Measurements from ENCODE around the gene ESYT1. TPM values are rescaled to one million over a fixed set of nuclear protein-coding genes. Genes with fewer than 3 reads are reported as not detected.

Gene ESYT1
- polyA plus RNA-seq, 1 donor from 2014 or later, result 19.6 TPM

DNA sequence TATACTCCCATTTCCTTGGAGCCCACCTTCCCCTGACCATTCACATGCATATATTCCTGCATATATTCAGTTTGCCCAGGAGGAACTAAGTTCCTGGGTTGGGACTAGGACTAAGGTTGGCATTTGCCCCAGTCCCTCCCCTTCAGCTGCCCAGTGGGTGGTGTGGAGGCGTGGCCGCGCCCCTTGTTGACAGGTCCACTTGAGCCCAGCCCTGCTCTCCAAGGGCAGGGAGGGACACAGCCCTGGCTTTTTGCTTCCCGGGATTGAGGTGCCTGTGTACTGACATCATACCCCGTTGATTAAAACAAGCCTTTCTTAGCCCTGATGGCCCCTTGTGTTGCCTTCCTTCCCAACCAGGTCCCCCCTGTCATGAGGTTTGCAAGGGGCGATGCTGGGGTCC is 40.8 kb upstream of the ESYT1 start:
- H3K9ac ChIP-seq (ENCODE audit: low read length), result no peak overlapping the region
- H3K9me3 ChIP-seq (ENCODE audit: low read length), result no peaks in the 10 kb centered on the region
- H2AFZ ChIP-seq (ENCODE audit: low read depth, low read length), result no peak overlapping the region
- no peak overlapping the region for H3K4me2 ChIP-seq (ENCODE audit: low read length)
- no peak overlapping the region for H3K4me3 ChIP-seq (ENCODE audit: low read length)
- no peaks in the 10 kb centered on the region for H3K9me2 ChIP-seq (ENCODE audit: insufficient read depth, low read length)
- H3K27ac ChIP-seq (ENCODE audit: low read length), result no peak overlapping the region
- no peaks in the 10 kb centered on the region for H3F3A ChIP-seq (ENCODE audit: insufficient read depth, low read length, poor library complexity, severe bottlenecking)
- TF ChIP-seq TAF1 (IDR thresholded peaks at IDR 0.05; ENCODE audit: low read depth), result no peak
- no peak for TF ChIP-seq POLR2AphosphoS5 (IDR thresholded peaks at IDR 0.05)
- TF ChIP-seq SMC3 (conservative IDR thresholded peaks at IDR 0.05; ENCODE audit: poor library complexity), result no peak
- no peak for TF ChIP-seq EP300 (conservative IDR thresholded peaks at IDR 0.05; ENCODE audit: poor library complexity, severe bottlenecking)
- no peak for TF ChIP-seq MXI1 (conservative IDR thresholded peaks at IDR 0.05; ENCODE audit: poor library complexity, severe bottlenecking)
- no peaks in the 10 kb centered on the region for H3K36me3 ChIP-seq (ENCODE audit: insufficient read depth, low read length)
- H3K79me2 ChIP-seq (replicated peaks; ENCODE audit: insufficient read depth, low read length), result no peaks in the 10 kb centered on the region
- H4K20me1 ChIP-seq (ENCODE audit: insufficient read depth), result no peaks in the 10 kb centered on the region
- peaks cover 3% of the 10 kb centered on the region for H3K27me3 ChIP-seq (ENCODE audit: insufficient read depth, low read depth, low read length)

DNA sequence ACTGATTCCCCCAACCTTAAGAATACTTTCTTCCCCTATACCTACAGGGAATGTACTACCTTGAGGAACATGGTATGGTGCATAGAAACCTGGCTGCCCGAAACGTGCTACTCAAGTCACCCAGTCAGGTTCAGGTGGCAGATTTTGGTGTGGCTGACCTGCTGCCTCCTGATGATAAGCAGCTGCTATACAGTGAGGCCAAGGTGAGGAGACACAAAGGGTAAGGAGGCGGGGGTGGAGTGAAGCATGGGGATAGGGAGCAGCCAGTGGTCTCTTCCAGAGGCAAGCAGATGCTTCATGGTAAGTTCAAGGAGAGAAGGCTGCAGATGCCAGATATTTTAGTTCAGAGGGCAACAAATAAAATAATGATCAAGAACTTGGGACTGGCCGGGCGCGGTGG is 30.3 kb upstream of the ESYT1 start:
- Histone ChIP-seq H3K4me3 (ENCODE audit: low read length) (no peak overlapping the region), H3K79me2 (replicated peaks; ENCODE audit: insufficient read depth, low read length) (no peaks in the 10 kb centered on the region), H3K27me3 (ENCODE audit: insufficient read depth, low read depth, low read length) (no peaks in the 10 kb centered on the region), H3K9me3 (ENCODE audit: low read length) (no peaks in the 10 kb centered on the region), H3K9me2 (ENCODE audit: insufficient read depth, low read length) (no peaks in the 10 kb centered on the region), H3K4me2 (ENCODE audit: low read length) (no peak overlapping the region), H3K9ac (ENCODE audit: low read length) (no peak overlapping the region), H4K20me1 (ENCODE audit: insufficient read depth) (no peaks in the 10 kb centered on the region), H3K36me3 (ENCODE audit: insufficient read depth, low read length) (no peaks in the 10 kb centered on the region), H3F3A (ENCODE audit: insufficient read depth, low read length, poor library complexity, severe bottlenecking) (no peaks in the 10 kb centered on the region), H2AFZ (ENCODE audit: low read depth, low read length) (no peak overlapping the region), H3K27ac (ENCODE audit: low read length) (no peak overlapping the region)
- TF ChIP-seq, protein P1, sequence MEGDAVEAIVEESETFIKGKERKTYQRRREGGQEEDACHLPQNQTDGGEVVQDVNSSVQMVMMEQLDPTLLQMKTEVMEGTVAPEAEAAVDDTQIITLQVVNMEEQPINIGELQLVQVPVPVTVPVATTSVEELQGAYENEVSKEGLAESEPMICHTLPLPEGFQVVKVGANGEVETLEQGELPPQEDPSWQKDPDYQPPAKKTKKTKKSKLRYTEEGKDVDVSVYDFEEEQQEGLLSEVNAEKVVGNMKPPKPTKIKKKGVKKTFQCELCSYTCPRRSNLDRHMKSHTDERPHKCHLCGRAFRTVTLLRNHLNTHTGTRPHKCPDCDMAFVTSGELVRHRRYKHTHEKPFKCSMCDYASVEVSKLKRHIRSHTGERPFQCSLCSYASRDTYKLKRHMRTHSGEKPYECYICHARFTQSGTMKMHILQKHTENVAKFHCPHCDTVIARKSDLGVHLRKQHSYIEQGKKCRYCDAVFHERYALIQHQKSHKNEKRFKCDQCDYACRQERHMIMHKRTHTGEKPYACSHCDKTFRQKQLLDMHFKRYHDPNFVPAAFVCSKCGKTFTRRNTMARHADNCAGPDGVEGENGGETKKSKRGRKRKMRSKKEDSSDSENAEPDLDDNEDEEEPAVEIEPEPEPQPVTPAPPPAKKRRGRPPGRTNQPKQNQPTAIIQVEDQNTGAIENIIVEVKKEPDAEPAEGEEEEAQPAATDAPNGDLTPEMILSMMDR (IDR thresholded peaks at IDR 0.05; ENCODE audit: poor library complexity, severe bottlenecking), result no peak
- no peak for TF ChIP-seq SMC3 (conservative IDR thresholded peaks at IDR 0.05; ENCODE audit: poor library complexity)
- no peak for TF ChIP-seq TAF1 (IDR thresholded peaks at IDR 0.05; ENCODE audit: low read depth)
- no peak for TF ChIP-seq EZH2 (IDR thresholded peaks at IDR 0.05; ENCODE audit: borderline replicate concordance, insufficient read depth, low read length, poor library complexity, severe bottlenecking)
- no peak for TF ChIP-seq EP300 (conservative IDR thresholded peaks at IDR 0.05; ENCODE audit: poor library complexity, severe bottlenecking)
- no peak for TF ChIP-seq MXI1 (conservative IDR thresholded peaks at IDR 0.05; ENCODE audit: poor library complexity, severe bottlenecking)
- TF ChIP-seq, protein P2, sequence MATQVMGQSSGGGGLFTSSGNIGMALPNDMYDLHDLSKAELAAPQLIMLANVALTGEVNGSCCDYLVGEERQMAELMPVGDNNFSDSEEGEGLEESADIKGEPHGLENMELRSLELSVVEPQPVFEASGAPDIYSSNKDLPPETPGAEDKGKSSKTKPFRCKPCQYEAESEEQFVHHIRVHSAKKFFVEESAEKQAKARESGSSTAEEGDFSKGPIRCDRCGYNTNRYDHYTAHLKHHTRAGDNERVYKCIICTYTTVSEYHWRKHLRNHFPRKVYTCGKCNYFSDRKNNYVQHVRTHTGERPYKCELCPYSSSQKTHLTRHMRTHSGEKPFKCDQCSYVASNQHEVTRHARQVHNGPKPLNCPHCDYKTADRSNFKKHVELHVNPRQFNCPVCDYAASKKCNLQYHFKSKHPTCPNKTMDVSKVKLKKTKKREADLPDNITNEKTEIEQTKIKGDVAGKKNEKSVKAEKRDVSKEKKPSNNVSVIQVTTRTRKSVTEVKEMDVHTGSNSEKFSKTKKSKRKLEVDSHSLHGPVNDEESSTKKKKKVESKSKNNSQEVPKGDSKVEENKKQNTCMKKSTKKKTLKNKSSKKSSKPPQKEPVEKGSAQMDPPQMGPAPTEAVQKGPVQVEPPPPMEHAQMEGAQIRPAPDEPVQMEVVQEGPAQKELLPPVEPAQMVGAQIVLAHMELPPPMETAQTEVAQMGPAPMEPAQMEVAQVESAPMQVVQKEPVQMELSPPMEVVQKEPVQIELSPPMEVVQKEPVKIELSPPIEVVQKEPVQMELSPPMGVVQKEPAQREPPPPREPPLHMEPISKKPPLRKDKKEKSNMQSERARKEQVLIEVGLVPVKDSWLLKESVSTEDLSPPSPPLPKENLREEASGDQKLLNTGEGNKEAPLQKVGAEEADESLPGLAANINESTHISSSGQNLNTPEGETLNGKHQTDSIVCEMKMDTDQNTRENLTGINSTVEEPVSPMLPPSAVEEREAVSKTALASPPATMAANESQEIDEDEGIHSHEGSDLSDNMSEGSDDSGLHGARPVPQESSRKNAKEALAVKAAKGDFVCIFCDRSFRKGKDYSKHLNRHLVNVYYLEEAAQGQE (IDR thresholded peaks at IDR 0.05; ENCODE audit: borderline replicate concordance), result no peak

DNA sequence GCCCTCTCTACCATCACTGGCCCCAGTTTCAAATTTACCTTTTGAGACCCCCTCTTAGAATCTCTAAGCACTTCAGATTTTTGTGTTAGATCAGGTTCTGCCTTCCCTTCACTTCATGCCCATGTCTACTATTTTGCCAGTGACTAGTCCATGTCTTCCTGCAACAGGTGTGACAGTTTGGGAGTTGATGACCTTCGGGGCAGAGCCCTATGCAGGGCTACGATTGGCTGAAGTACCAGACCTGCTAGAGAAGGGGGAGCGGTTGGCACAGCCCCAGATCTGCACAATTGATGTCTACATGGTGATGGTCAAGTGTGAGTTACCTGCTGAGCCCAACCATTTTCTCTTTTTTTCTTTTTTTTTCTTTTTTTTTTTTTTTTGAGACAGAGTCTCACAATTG is 29.5 kb upstream of the ESYT1 start:
- no peak overlapping the region for H2AFZ ChIP-seq (ENCODE audit: low read depth, low read length)
- H3K27ac ChIP-seq (ENCODE audit: low read length), result no peak overlapping the region
- no peak overlapping the region for H3K4me3 ChIP-seq (ENCODE audit: low read length)
- TF ChIP-seq TAF1 (IDR thresholded peaks at IDR 0.05; ENCODE audit: low read depth) (no peak), MXI1 (conservative IDR thresholded peaks at IDR 0.05; ENCODE audit: poor library complexity, severe bottlenecking) (no peak), EZH2 (IDR thresholded peaks at IDR 0.05; ENCODE audit: borderline replicate concordance, insufficient read depth, low read length, poor library complexity, severe bottlenecking) (no peak), POLR2AphosphoS5 (IDR thresholded peaks at IDR 0.05) (no peak), EP300 (conservative IDR thresholded peaks at IDR 0.05; ENCODE audit: poor library complexity, severe bottlenecking) (no peak), SMC3 (conservative IDR thresholded peaks at IDR 0.05; ENCODE audit: poor library complexity) (no peak), RAD21 (conservative IDR thresholded peaks at IDR 0.05) (no peak)
- TF ChIP-seq, protein P1 (IDR thresholded peaks at IDR 0.05; ENCODE audit: poor library complexity, severe bottlenecking), result no peak
- TF ChIP-seq, protein P2 (IDR thresholded peaks at IDR 0.05; ENCODE audit: borderline replicate concordance), result no peak
- no peaks in the 10 kb centered on the region for H3K27me3 ChIP-seq (ENCODE audit: insufficient read depth, low read depth, low read length)
- H3K79me2 ChIP-seq (replicated peaks; ENCODE audit: insufficient read depth, low read length), result no peaks in the 10 kb centered on the region
- no peak overlapping the region for H3K4me2 ChIP-seq (ENCODE audit: low read length)
- no peaks in the 10 kb centered on the region for H4K20me1 ChIP-seq (ENCODE audit: insufficient read depth)
- H3K9me3 ChIP-seq (ENCODE audit: low read length), result no peaks in the 10 kb centered on the region
- no peaks in the 10 kb centered on the region for H3F3A ChIP-seq (ENCODE audit: insufficient read depth, low read length, poor library complexity, severe bottlenecking)
- H3K36me3 ChIP-seq (ENCODE audit: insufficient read depth, low read length), result no peaks in the 10 kb centered on the region
- H3K9ac ChIP-seq (ENCODE audit: low read length), result no peak overlapping the region
- no peaks in the 10 kb centered on the region for H3K9me2 ChIP-seq (ENCODE audit: insufficient read depth, low read length)
